Endothelial cell of umbilical vein (primary cell): ENCODE results near the gene CNTF.

Experiments used
- FOS ChIP-seq: IDR thresholded peaks from 2 replicates; pipeline ENCODE4 v1.6.1; 2011; ENCODE audit warnings: mild to moderate bottlenecking, low read length, moderate library complexity, borderline replicate concordance; ENCODE audit not compliant: insufficient read depth
- POLR2A ChIP-seq: IDR thresholded peaks from 2 replicates; pipeline ENCODE4 v1.6.1; 2012; ENCODE audit warnings: low read depth, mild to moderate bottlenecking, control low read depth, low read length
- TF ChIP-seq, protein P1 (sequence below), 2 donors: IDR thresholded peaks; 1 replicate in 1 of 2; 2 replicates in 1 of 2; pipeline ENCODE4 v1.5.1; 2011; ENCODE audit warnings: low read length in 2 of 2, mild to moderate bottlenecking in 2 of 2, moderate library complexity in 2 of 2, control low read depth in 1 of 2, inconsistent platforms in 1 of 2, low read depth in 1 of 2; ENCODE audit not compliant: insufficient read depth in 1 of 2; ENCODE audit errors: extremely low read depth in 1 of 2

DNA sequence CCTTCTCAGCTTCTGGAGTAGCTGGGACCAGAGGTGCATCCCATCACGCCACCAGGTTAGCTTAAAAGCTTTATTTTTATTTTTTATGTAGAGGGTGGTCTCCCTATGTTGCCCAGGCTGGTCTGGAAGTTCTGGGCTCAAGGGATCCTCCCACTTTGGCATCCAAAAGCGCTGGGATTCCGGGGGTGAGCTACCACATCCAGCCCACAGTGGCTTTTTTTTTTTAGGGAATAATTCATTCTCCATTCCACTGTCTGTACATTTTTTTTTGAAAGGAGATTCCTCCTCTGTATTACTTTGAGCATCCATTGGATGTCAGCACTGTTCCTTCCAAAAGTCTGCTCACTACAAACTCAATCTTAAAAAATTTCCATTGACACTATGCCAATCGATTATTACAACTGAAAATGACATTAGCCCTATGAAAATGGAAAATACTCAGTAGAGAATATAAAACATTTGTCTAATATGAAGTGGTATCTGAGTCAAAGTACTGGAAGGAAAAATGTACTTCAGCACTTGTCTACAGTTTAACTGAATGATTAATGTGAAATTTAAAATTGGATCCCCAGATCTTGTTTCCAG, 45.5 kb upstream of the CNTF start:
- TF ChIP-seq POLR2A = no peak
- TF ChIP-seq, protein P1, sequence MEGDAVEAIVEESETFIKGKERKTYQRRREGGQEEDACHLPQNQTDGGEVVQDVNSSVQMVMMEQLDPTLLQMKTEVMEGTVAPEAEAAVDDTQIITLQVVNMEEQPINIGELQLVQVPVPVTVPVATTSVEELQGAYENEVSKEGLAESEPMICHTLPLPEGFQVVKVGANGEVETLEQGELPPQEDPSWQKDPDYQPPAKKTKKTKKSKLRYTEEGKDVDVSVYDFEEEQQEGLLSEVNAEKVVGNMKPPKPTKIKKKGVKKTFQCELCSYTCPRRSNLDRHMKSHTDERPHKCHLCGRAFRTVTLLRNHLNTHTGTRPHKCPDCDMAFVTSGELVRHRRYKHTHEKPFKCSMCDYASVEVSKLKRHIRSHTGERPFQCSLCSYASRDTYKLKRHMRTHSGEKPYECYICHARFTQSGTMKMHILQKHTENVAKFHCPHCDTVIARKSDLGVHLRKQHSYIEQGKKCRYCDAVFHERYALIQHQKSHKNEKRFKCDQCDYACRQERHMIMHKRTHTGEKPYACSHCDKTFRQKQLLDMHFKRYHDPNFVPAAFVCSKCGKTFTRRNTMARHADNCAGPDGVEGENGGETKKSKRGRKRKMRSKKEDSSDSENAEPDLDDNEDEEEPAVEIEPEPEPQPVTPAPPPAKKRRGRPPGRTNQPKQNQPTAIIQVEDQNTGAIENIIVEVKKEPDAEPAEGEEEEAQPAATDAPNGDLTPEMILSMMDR (IDR thresholded peaks at IDR 0.05; ENCODE audit: extremely low read depth in 1 of 2, insufficient read depth in 1 of 2, low read depth in 1 of 2, low read length in 2 of 2) = peak; percentile 18 to 26
- no peak for TF ChIP-seq FOS
